Measurements from ENCODE around the gene PPP4R3A. TPM values are rescaled to one million over a fixed set of nuclear protein-coding genes. Genes with fewer than 3 reads are reported as not detected.

The PPP4R3A gene
- total RNA-seq, 2 experiments from 2014 or later: 106 to 111 TPM

GRCh38 chr14:91523972-91524371 lies 13.9 kb upstream of the PPP4R3A start:
- CTCF ChIA-PET: no interaction called here
- ATAC-seq (peak; percentile 49), DNase-seq (no peak)
- Mint-ChIP-seq H3K27me3 (no peaks in the 10 kb centered on the region), H3K9me3 (no peaks in the 10 kb centered on the region), H3K36me3 (ENCODE audit: low read depth) (no peaks in the 10 kb centered on the region), H3K4me3 (no peak overlapping the region), H3K27ac (no peak overlapping the region), H3K4me1 (ENCODE audit: low read depth) (no peaks in the 10 kb centered on the region)
- POLR2A ChIA-PET: no interaction called here
- intact Hi-C loops (cut with micrococcal nuclease): no loop called here
- no peak for TF ChIP-seq CTCF (IDR thresholded peaks at IDR 0.05)

- ChIA-PET POLR2A (interaction anchor here (0.6 to 1.7 kb wide), 2 partner anchors 11 to 61 kb away, joined by 3 to 6 read pairs; partner anchors contain the start of gene PPP4R3A), CTCF (no interaction called here)
- no peaks in the 10 kb centered on the region for H3K36me3 Mint-ChIP-seq (ENCODE audit: low read depth)
Measured at GRCh38 chr14:91521061-91521640, 11.0 kb upstream of the PPP4R3A start.

GRCh38 chr14:91520138-91520537 lies 10.0 kb upstream of the PPP4R3A start:
- no peak overlapping the region for H3K27ac Mint-ChIP-seq
- H3K9me3 Mint-ChIP-seq: no peaks in the 10 kb centered on the region
- no peaks in the 10 kb centered on the region for H3K36me3 Mint-ChIP-seq (ENCODE audit: low read depth)
- intact Hi-C loops (cut with micrococcal nuclease): no loop called here
- peaks cover 3% of the 10 kb centered on the region for H3K27me3 Mint-ChIP-seq
- CTCF ChIA-PET: no interaction called here
- ATAC-seq (no peak), DNase-seq (no peak)
- TF ChIP-seq CTCF (IDR thresholded peaks at IDR 0.05): no peak
- POLR2A ChIA-PET: interaction anchor here (1.7 kb wide), 1 partner anchor 10 kb away, joined by 6 read pairs; the partner anchor contains the start of gene PPP4R3A
- no peaks in the 10 kb centered on the region for H3K4me1 Mint-ChIP-seq (ENCODE audit: low read depth)
- no peak overlapping the region for H3K4me3 Mint-ChIP-seq

More at GRCh38 chr14:91521061-91521640, 11.0 kb upstream of the PPP4R3A start:
- intact Hi-C loops (cut with micrococcal nuclease): no loop called here
- no peak for DNase-seq
- Mint-ChIP-seq H3K27ac (no peak overlapping the region), H3K4me1 (ENCODE audit: low read depth) (no peaks in the 10 kb centered on the region), H3K9me3 (no peaks in the 10 kb centered on the region), H3K4me3 (no peak overlapping the region), H3K27me3 (peaks cover 3% of the 10 kb centered on the region)
- ATAC-seq: no peak
- no peak for TF ChIP-seq CTCF (IDR thresholded peaks at IDR 0.05)

GRCh38 chr14:91519239-91520036 lies 9.3 kb upstream of the PPP4R3A start:
- Mint-ChIP-seq H3K9me3 (no peaks in the 10 kb centered on the region), H3K4me3 (no peak overlapping the region), H3K27me3 (peaks cover 3% of the 10 kb centered on the region), H3K36me3 (ENCODE audit: low read depth) (no peaks in the 10 kb centered on the region), H3K27ac (no peak overlapping the region), H3K4me1 (ENCODE audit: low read depth) (no peaks in the 10 kb centered on the region)
- ChIA-PET CTCF (interaction anchor here (0.6 to 1.7 kb wide), 2 partner anchors 27 to 46 kb away, joined by 3 to 4 read pairs; no protein-coding TSS in a partner anchor), POLR2A (interaction anchor here (1.7 kb wide), 1 partner anchor 9 kb away, joined by 6 read pairs; the partner anchor contains the start of gene PPP4R3A)
- TF ChIP-seq CTCF (IDR thresholded peaks at IDR 0.05): no peak
- ATAC-seq: no peak
- DNase-seq: no peak
- intact Hi-C loops (cut with micrococcal nuclease): no loop called here

Data from activated CD8-positive, alpha-beta T cell treated with anti-CD3 and anti-CD28 coated beads for 36 hours (primary cell).